Stimulated activated CD4-positive, alpha-beta T cell treated with anti-CD3 and anti-CD28 coated beads, TNF-alpha, amount 100 ng/mL, for 1 hour (primary cell): ENCODE results near the gene SNRK.

ENCODE experiments used
- DNase-seq, 3 donors: peaks; one replicate each; pipeline ENCODE4 v3.0.0-alpha.2; 2020; ENCODE audit warnings: low read depth in 3 of 3, low spot score in 1 of 3

SNRK gene, protein sequence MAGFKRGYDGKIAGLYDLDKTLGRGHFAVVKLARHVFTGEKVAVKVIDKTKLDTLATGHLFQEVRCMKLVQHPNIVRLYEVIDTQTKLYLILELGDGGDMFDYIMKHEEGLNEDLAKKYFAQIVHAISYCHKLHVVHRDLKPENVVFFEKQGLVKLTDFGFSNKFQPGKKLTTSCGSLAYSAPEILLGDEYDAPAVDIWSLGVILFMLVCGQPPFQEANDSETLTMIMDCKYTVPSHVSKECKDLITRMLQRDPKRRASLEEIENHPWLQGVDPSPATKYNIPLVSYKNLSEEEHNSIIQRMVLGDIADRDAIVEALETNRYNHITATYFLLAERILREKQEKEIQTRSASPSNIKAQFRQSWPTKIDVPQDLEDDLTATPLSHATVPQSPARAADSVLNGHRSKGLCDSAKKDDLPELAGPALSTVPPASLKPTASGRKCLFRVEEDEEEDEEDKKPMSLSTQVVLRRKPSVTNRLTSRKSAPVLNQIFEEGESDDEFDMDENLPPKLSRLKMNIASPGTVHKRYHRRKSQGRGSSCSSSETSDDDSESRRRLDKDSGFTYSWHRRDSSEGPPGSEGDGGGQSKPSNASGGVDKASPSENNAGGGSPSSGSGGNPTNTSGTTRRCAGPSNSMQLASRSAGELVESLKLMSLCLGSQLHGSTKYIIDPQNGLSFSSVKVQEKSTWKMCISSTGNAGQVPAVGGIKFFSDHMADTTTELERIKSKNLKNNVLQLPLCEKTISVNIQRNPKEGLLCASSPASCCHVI

DNA sequence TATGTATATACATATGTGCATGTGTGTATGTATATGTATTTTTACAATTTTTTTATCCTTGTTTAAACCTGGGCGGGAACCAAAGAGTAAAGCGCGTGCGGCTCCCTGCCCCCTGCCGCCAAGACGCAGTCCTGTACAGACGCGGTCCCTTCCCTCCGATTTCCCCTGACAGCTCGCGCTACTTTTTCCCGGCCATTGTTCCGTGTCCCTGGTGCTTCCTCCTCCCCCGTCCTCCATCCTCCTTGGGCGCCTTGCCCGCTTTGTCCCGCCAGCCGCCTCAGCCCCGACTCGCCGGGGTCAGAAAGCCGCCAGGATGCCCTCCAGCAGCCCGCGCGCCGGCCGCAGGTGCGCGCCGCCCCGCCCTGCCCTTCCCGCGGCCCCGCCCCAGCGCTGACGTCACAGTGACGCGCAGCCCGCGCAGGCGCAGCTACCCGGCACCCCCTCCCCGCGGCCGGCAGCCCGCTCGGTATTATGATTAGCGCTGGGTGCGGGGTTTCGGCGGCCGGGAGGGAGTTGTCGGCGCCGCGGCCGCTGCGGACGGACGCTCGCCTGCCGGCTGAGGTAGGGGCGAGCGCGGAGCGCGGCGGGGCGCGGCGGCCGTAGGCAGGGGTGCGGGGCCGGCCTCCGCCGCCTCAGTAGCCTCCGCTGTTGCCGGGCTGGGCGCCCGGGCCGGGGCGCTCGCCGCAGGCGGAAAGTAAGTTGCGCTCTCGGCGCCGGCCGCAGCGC is at the start of gene SNRK:
SNRK (plus strand) TSS at position 426 of the 726 bp plus-strand sequence. CDS start 16,664 bp downstream, outside the sequence.
- peak; percentile 78 to 97 (median 90) for DNase-seq

GRCh38 chr3:43238801-43239200 is 47.5 kb upstream of the SNRK start:
- DNase-seq, result no peak

DNA sequence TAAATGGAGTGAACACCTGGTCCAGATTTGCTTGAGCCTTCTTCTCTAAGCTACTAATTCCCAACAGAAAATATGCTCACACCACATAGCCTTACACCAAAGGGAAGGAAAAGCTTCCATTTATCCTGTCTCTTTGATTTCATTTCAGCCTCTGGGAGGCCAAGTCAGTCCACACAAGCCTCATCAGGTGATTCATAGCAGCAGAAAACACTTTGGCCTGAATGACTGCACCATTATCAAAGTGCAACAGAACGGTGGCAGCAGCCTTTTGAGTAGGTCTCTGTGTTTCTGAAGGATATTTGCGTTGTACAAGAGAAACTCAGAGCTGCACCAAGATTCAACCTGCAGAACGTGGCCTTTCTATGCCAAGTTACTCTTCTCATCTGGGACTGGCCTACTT is 46.6 kb upstream of the SNRK start:
- no peak for DNase-seq

- DNase-seq, result no peak
Measured at GRCh38 chr3:43243590-43244587, 42.5 kb upstream of the SNRK start.

GRCh38 chr3:43244694-43245093 is 41.6 kb upstream of the SNRK start:
- no peak for DNase-seq

- DNase-seq, result no peak
Measured at GRCh38 chr3:43246976-43247375, 39.4 kb upstream of the SNRK start.

- DNase-seq, result no peak
Measured at GRCh38 chr3:43247561-43248184, 38.7 kb upstream of the SNRK start.

GRCh38 chr3:43248185-43248583 is 38.2 kb upstream of the SNRK start:
- no peak for DNase-seq

DNA sequence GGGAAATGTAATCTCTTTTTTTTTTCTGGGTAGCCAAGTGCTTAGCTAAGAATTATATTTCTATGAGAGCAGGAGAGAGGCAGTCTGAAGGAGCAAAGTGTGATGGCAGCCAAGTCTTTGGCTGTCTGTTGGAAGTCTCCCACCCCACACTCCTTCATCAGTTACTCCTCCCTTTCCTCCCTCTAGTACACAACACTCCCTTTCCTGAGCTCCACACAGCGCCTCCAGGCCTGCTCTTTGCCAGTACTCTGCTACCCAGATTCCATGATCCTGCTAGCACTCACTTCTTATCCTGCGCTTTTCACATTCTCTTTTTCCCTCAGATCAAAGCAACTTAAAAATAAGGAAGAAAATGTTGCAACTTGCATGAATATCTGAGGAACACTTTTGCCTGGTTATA is 37.4 kb upstream of the SNRK start:
- DNase-seq, result no peak

- no peak for DNase-seq
Measured at GRCh38 chr3:43249405-43249804, 36.9 kb upstream of the SNRK start.

- no peak for DNase-seq
Measured at GRCh38 chr3:43253294-43253693, 33.0 kb upstream of the SNRK start.

- no peak for DNase-seq
Measured at GRCh38 chr3:43254125-43254524, 32.2 kb upstream of the SNRK start.

DNA sequence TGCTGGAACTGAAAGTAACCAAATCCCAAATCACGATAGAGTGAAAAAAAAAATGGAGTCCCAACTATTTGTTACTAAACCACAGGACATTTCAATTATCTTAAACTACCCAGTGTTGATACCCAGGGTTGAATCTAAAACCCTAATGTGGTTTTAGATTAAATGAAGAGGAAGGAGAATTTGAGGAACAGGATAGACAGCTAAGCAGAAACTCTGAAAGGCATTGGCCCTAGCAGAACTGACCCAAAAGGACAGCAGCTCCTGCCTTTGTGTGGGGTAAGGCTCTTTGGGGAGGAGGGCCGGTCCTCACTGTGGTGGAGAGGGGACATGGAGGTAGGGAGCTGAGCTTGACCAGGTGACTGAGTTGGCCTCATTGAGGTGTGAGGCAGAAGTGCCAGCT is 30.7 kb upstream of the SNRK start:
- no peak for DNase-seq

- no peak for DNase-seq
Measured at GRCh38 chr3:43256714-43257461, 29.5 kb upstream of the SNRK start.

DNA sequence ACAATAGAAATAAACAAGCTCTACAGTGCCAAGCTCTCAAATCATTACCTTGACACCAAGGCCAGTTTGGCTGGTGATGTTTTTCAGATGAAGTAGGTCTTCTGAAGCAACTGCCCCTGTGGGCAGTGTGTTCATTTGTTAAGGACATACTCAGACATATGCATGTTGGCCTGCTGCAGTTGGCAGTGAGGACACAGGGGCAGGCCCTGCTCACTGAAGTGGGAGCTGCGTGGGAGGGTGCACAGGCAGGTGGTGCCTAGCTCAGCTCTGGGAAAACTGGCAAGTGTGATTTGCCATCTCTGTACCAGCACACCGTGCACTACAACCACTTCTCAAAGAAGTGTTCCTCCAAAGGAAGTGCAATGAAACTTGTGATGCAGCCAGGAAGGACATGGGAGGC is 28.5 kb upstream of the SNRK start:
- DNase-seq, result no peak

- DNase-seq, result no peak
Measured at GRCh38 chr3:43259626-43260025, 26.7 kb upstream of the SNRK start.

DNA sequence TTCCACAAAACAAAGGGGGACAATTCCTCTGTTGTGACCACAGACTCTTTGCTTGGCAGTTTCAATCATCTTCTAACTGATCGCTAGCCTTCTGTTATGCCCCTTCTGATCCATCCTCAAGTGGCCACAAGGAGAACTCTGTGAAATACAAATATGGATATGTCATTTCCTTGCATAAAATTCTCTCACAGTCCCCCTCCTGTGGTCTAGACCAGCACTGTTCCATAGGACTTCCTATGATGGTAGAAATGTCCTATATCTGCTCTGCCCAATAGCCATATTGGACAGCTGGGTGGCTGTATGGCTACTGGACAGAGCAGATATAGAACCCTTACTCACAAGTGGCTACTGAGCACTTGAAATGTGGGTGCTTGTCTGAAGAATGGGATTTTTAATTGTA is 25.9 kb upstream of the SNRK start:
- DNase-seq, result no peak

DNA sequence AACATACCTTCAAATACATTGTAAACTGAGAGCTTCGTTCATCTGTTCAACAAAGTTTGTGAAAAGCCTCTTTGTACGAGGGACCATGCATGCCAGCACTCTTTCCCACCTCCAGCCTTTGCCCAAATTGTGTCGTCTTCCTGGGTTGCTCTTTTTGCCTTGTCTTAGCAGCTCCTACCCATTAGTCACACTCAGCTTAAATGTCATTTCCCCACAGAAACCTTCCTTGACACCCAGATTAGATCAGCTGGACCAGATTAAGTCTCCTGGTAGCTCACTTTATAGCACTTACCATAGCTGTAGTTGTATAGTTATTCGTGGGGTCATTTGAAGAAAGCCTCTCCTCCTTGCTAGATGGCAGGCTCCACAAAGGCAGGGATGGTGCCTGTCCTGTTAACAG is 24.1 kb upstream of the SNRK start:
- DNase-seq, result no peak

DNA sequence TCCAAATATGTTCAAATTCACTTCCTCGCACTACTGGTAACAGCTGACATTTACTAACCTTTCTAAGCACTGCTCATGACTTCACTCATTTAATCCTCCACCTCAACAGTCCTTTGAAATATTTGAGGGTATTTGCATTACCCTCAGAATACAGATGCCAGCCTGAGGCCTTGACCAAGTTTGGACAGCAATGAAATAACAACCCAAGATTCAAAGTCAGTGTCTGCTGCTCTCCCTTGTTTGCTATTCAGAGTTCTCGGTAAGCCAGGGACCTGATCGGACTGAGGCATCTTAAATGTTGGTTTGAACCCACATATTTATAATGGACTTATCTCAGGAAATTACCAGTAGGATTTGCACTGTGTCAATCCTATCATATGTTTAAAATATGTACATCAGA is 19.9 kb upstream of the SNRK start:
- no peak for DNase-seq
